A549 (cell line): ENCODE measurements around the gene TMCO2.

Experiments
- CEBPB ChIP-seq, 2 experiments: fragments of >200 bp in 1 of 2; sonication (Bioruptor Twin) in 1 of 2; formaldehyde crosslinking in 1 of 2; IDR thresholded peaks; 2 replicates each; pipeline ENCODE4 v1.6.1; 2012 to 2016
- CHD2 ChIP-seq: fragments of 150-350 bp; IDR thresholded peaks from 2 replicates; pipeline ENCODE4 v1.6.1; 2014; ENCODE audit warnings: low read length; ENCODE audit not compliant: partially characterized antibody
- ESRRA ChIP-seq: fragments of 150-350 bp; IDR thresholded peaks from 2 replicates; pipeline ENCODE4 v1.6.1; 2014; ENCODE audit warnings: mild to moderate bottlenecking, low read length, borderline replicate concordance
- FOSL2 ChIP-seq, 2 experiments: fragments of 450-650 bp in 1 of 2; fragments of >200 bp in 1 of 2; sonication (Bioruptor Twin) in 1 of 2; formaldehyde crosslinking; IDR thresholded peaks; 2 replicates each; pipeline versions ENCODE4 v1.5.0 to v1.6.1; 2016 to 2020; ENCODE audit warnings: mild to moderate bottlenecking in 1 of 2, moderate library complexity in 1 of 2
- MAFK ChIP-seq: fragments of 450-650 bp; IDR thresholded peaks from 2 replicates; pipeline ENCODE4 v1.6.1; 2014; ENCODE audit not compliant: partially characterized antibody
- MAZ ChIP-seq: fragments of 150-350 bp; IDR thresholded peaks from 2 replicates; pipeline ENCODE4 v1.6.1; 2014; ENCODE audit warnings: antibody characterized with exemption, low read depth, low read length, borderline replicate concordance
- POLR2A ChIP-seq: IDR thresholded peaks from 2 replicates; pipeline ENCODE4 v1.6.1; 2012; ENCODE audit warnings: mild to moderate bottlenecking, low read length
- RCOR1 ChIP-seq: fragments of 150-350 bp; IDR thresholded peaks from 2 replicates; pipeline ENCODE4 v1.6.1; 2014; ENCODE audit warnings: antibody characterized with exemption, low read length, low read depth
- RFX5 ChIP-seq: fragments of 450-650 bp; IDR thresholded peaks from 2 replicates; pipeline ENCODE4 v1.7.1; 2014; ENCODE audit warnings: antibody characterized with exemption, mild to moderate bottlenecking, moderate library complexity
- ZFP36 ChIP-seq: fragments of 450-650 bp; IDR thresholded peaks from 2 replicates; pipeline ENCODE4 v1.6.1; 2014; ENCODE audit warnings: borderline replicate concordance; ENCODE audit not compliant: partially characterized antibody
- TF ChIP-seq, protein P1 (sequence below): fragments of >200 bp; sonication (Bioruptor Twin); formaldehyde crosslinking; IDR thresholded peaks from 3 replicates; pipeline ENCODE4 v1.5.1; 2016
- TF ChIP-seq, protein P2 (sequence below): fragments of 200-600 bp; sonication (generic); IDR thresholded peaks from 2 replicates; pipeline ENCODE4 v1.6.1; 2016; ENCODE audit warnings: antibody characterized with exemption, mild to moderate bottlenecking, moderate library complexity
- TF ChIP-seq, protein P3 (sequence below): fragments of 250-450 bp; sonication (Bioruptor Pico); IDR thresholded peaks from 2 replicates; pipeline ENCODE4 v1.5.0; 2020; ENCODE audit warnings: low read depth, mild to moderate bottlenecking, moderate library complexity

DNA sequence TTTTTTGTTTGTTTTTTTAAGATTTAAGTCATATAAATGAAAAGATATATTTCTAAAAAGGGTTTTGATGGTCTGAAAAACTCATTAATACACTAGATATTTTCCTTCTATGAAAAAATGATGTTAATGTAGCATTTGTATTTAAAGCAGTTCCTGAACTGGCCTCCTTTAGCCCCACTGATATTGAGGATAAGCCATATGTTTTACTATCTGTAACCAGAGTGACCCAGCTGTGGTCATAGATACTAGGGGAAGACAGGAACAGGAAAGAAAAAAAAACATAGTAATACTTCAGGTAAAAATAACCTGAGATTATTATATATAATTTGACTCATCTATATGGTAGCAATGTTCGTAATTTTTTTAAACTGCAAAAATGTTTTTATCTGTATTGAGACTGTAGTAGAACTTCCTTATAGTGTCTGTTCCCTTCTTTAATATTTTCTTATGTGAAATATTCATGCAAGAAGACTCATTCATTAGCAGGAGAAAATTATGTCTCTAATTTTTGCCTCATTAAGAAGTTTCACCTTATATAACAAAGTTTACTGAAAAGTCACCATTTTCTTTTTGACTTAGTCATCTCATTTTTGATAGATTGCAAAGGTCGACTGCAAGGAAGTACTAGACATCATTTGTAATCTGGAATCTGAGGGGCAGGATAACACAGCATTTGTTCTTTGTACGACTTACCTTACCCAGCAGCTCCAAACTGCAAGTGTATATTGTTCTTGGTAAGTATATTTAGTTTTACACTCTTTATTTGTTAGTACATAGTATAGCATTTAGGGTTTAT, 25.6 kb upstream of the TMCO2 start:
- TF ChIP-seq, protein P1, sequence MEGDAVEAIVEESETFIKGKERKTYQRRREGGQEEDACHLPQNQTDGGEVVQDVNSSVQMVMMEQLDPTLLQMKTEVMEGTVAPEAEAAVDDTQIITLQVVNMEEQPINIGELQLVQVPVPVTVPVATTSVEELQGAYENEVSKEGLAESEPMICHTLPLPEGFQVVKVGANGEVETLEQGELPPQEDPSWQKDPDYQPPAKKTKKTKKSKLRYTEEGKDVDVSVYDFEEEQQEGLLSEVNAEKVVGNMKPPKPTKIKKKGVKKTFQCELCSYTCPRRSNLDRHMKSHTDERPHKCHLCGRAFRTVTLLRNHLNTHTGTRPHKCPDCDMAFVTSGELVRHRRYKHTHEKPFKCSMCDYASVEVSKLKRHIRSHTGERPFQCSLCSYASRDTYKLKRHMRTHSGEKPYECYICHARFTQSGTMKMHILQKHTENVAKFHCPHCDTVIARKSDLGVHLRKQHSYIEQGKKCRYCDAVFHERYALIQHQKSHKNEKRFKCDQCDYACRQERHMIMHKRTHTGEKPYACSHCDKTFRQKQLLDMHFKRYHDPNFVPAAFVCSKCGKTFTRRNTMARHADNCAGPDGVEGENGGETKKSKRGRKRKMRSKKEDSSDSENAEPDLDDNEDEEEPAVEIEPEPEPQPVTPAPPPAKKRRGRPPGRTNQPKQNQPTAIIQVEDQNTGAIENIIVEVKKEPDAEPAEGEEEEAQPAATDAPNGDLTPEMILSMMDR = no peak
- no peak for TF ChIP-seq FOSL2 (IDR thresholded peaks at IDR 0.05)
- TF ChIP-seq FOSL2 (CRISPR knock-in tag; IDR thresholded peaks at IDR 0.05) = no peak
- no peak for TF ChIP-seq CHD2
- no peak for TF ChIP-seq MAZ
- no peak for TF ChIP-seq POLR2A
- no peak for TF ChIP-seq ESRRA
- TF ChIP-seq RFX5 = no peak
- no peak for TF ChIP-seq ZFP36
- TF ChIP-seq, protein P2, sequence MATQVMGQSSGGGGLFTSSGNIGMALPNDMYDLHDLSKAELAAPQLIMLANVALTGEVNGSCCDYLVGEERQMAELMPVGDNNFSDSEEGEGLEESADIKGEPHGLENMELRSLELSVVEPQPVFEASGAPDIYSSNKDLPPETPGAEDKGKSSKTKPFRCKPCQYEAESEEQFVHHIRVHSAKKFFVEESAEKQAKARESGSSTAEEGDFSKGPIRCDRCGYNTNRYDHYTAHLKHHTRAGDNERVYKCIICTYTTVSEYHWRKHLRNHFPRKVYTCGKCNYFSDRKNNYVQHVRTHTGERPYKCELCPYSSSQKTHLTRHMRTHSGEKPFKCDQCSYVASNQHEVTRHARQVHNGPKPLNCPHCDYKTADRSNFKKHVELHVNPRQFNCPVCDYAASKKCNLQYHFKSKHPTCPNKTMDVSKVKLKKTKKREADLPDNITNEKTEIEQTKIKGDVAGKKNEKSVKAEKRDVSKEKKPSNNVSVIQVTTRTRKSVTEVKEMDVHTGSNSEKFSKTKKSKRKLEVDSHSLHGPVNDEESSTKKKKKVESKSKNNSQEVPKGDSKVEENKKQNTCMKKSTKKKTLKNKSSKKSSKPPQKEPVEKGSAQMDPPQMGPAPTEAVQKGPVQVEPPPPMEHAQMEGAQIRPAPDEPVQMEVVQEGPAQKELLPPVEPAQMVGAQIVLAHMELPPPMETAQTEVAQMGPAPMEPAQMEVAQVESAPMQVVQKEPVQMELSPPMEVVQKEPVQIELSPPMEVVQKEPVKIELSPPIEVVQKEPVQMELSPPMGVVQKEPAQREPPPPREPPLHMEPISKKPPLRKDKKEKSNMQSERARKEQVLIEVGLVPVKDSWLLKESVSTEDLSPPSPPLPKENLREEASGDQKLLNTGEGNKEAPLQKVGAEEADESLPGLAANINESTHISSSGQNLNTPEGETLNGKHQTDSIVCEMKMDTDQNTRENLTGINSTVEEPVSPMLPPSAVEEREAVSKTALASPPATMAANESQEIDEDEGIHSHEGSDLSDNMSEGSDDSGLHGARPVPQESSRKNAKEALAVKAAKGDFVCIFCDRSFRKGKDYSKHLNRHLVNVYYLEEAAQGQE = no peak
- TF ChIP-seq RCOR1 = no peak
- no peak for TF ChIP-seq MAFK
- TF ChIP-seq, protein P3, sequence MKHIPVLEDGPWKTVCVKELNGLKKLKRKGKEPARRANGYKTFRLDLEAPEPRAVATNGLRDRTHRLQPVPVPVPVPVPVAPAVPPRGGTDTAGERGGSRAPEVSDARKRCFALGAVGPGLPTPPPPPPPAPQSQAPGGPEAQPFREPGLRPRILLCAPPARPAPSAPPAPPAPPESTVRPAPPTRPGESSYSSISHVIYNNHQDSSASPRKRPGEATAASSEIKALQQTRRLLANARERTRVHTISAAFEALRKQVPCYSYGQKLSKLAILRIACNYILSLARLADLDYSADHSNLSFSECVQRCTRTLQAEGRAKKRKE (CRISPR knock-in tag) = no peak
- no peak for TF ChIP-seq CEBPB (IDR thresholded peaks at IDR 0.05)
